CD4-positive, alpha-beta memory T cell (primary cell): ENCODE results near the gene POT1. TPM values are rescaled to one million over a fixed set of nuclear protein-coding genes. Genes with fewer than 3 reads are reported as not detected.

ENCODE experiments used
- CTCF ChIA-PET: fragments of 350-600 bp; sonication (Branson Sonifier 250); formaldehyde crosslinking; loops from one replicate; lab custom pipeline; 2021; ENCODE audit warnings: inconsistent platforms; ENCODE audit not compliant: partially characterized antibody; lab: Charles Lee
- POLR2A ChIA-PET: fragments of 350-600 bp; sonication (Branson Sonifier 250); formaldehyde crosslinking; loops from one replicate; lab custom pipeline; 2021; ENCODE audit not compliant: partially characterized antibody; lab: Charles Lee
- DNase-seq, 5 donors: peaks; one replicate each; pipeline versions ENCODE4 v3.0.0 to v3.0.0-alpha.2; 2020 to 2022; ENCODE audit warnings: mixed read lengths in 1 of 5
- H3K27ac ChIP-seq: one replicate; pipeline ENCODE4 v1.7.0; 2013; ENCODE audit warnings: low read depth, low read length
- H3K27me3 ChIP-seq: 2 replicates; pipeline ENCODE4 v1.7.0; 2013; ENCODE audit warnings: mild to moderate bottlenecking, low read length, moderate library complexity; ENCODE audit not compliant: insufficient read depth
- H3K36me3 ChIP-seq: 2 replicates; pipeline ENCODE4 v1.7.0; 2013; ENCODE audit warnings: mild to moderate bottlenecking, low read length, moderate library complexity; ENCODE audit not compliant: insufficient read depth
- H3K4me1 ChIP-seq: 2 replicates; pipeline ENCODE4 v1.7.0; 2013; ENCODE audit warnings: mild to moderate bottlenecking, low read length, moderate library complexity; ENCODE audit not compliant: insufficient read depth
- H3K4me3 ChIP-seq, 2 donors: one replicate each; pipeline ENCODE4 v1.7.0; 2013; ENCODE audit warnings: low read length in 2 of 2, mild to moderate bottlenecking in 1 of 2
- H3K9me3 ChIP-seq, 2 donors: one replicate each; pipeline ENCODE4 v1.7.0; 2013; ENCODE audit warnings: low read length in 2 of 2, control low read depth in 1 of 2; ENCODE audit not compliant: control insufficient read depth in 1 of 2
- H3K27ac Mint-ChIP-seq, 7 donors: one replicate each; pipeline ENCODE4 v1.8.0; 2020 to 2021; ENCODE audit warnings: mixed read lengths in 7 of 7, mild to moderate bottlenecking in 6 of 7, inconsistent platforms in 3 of 7, moderate library complexity in 3 of 7
- H3K27me3 Mint-ChIP-seq, 2 donors: one replicate each; pipeline ENCODE4 v1.8.0; 2020 to 2021; ENCODE audit warnings: mixed read lengths in 2 of 2
- H3K36me3 Mint-ChIP-seq, 2 donors: one replicate each; pipeline ENCODE4 v1.8.0; 2020 to 2021; ENCODE audit warnings: mixed read lengths in 2 of 2, inconsistent platforms in 1 of 2, mild to moderate bottlenecking in 1 of 2
- H3K4me1 Mint-ChIP-seq, 4 donors: one replicate each; pipeline ENCODE4 v1.8.0; 2020 to 2021; ENCODE audit warnings: mixed read lengths in 4 of 4, mild to moderate bottlenecking in 1 of 4
- H3K4me3 Mint-ChIP-seq, 8 donors: one replicate each; pipeline ENCODE4 v1.8.0; 2020 to 2021; ENCODE audit warnings: mixed read lengths in 8 of 8, mild to moderate bottlenecking in 7 of 8, moderate library complexity in 6 of 8, inconsistent platforms in 3 of 8
- H3K9me3 Mint-ChIP-seq, 8 donors: one replicate each; pipeline ENCODE4 v1.8.0; 2020 to 2021; ENCODE audit warnings: mixed read lengths in 8 of 8, mild to moderate bottlenecking in 5 of 8, inconsistent platforms in 3 of 8, moderate library complexity in 1 of 8
- intact Hi-C: fragments of 100-400 bp; cut with micrococcal nuclease; formaldehyde crosslinking; loops from one replicate; pipeline ENCODE4 v1.15.1; 2023
- polyA plus RNA-seq, 2 donors: library from polyadenylated mRNA; unstranded; fragments of 300-500 nt; fragmentation: Illumina TruSeq; gene quantifications; one replicate each; pipeline ENCODE4 v1.2.3, GENCODE V29; 2021
- total RNA-seq, 2 experiments: library from RNA; stranded (reverse); gene quantifications; one replicate each; pipeline ENCODE4 v1.2.3, GENCODE V29; 2021

The POT1 gene
- total and polyA plus RNA-seq, 4 experiments from 2014 or later = 16.2 to 24.1 (median 21.3) TPM

- Histone ChIP-seq H3K4me1 (no peaks in the 10 kb centered on the region), H3K27me3 (no peaks in the 10 kb centered on the region), H3K36me3 (no peaks in the 10 kb centered on the region), H3K27ac (no peak overlapping the region), H3K9me3 (no peaks in the 10 kb centered on the region), H3K4me3 (no peak overlapping the region)
- no peaks in the 10 kb centered on the region for H3K27me3 Mint-ChIP-seq
- DNase-seq = no peak
- intact Hi-C loops = no loop called here
- CTCF ChIA-PET = no interaction called here
- no peak overlapping the region for H3K4me3 Mint-ChIP-seq
- H3K9me3 Mint-ChIP-seq = no peaks in the 10 kb centered on the region
- H3K36me3 Mint-ChIP-seq = peaks cover 24 to 35% of the 10 kb centered on the region in 2 donors
- POLR2A ChIA-PET = interaction anchor here (2.2 kb wide), 1 partner anchor 14 kb away, joined by 6 read pairs; the partner anchor contains the start of gene POT1
- H3K27ac Mint-ChIP-seq = no peak overlapping the region
- H3K4me1 Mint-ChIP-seq = peaks cover 4 to 17% (median 7%) of the 10 kb centered on the region in 4 donors
Observed at GRCh38 chr7:124915242-124915641, 14.4 kb downstream of the POT1 start.

GRCh38 chr7:124914298-124914697 is 15.3 kb downstream of the POT1 start:
- Mint-ChIP-seq H3K27ac (no peak overlapping the region), H3K36me3 (peaks cover 26 to 27% of the 10 kb centered on the region in 2 donors), H3K4me1 (peaks cover 4 to 11% (median 8%) of the 10 kb centered on the region in 4 donors), H3K4me3 (no peak overlapping the region), H3K9me3 (no peaks in the 10 kb centered on the region), H3K27me3 (no peaks in the 10 kb centered on the region)
- no peak overlapping the region for H3K4me3 ChIP-seq
- POLR2A ChIA-PET = interaction anchor here (2.2 kb wide), 1 partner anchor 15 kb away, joined by 6 read pairs; the partner anchor contains the start of gene POT1
- no peak for DNase-seq
- no peak overlapping the region for H3K27ac ChIP-seq
- H3K9me3 ChIP-seq = no peaks in the 10 kb centered on the region
- H3K27me3 ChIP-seq = no peaks in the 10 kb centered on the region
- no peaks in the 10 kb centered on the region for H3K4me1 ChIP-seq
- intact Hi-C loops = no loop called here
- CTCF ChIA-PET = no interaction called here
- H3K36me3 ChIP-seq = no peaks in the 10 kb centered on the region

GRCh38 chr7:124912972-124913371 is 16.7 kb downstream of the POT1 start:
- Histone ChIP-seq H3K27me3 (no peaks in the 10 kb centered on the region), H3K36me3 (no peaks in the 10 kb centered on the region), H3K27ac (no peak overlapping the region), H3K4me3 (no peak overlapping the region), H3K9me3 (no peaks in the 10 kb centered on the region), H3K4me1 (no peaks in the 10 kb centered on the region)
- ChIA-PET POLR2A (no interaction called here), CTCF (no interaction called here)
- Mint-ChIP-seq H3K27ac (no peak overlapping the region), H3K9me3 (no peaks in the 10 kb centered on the region), H3K4me1 (peaks cover 0 to 10% (median 8%) of the 10 kb centered on the region in 4 donors), H3K27me3 (no peaks in the 10 kb centered on the region), H3K36me3 (peaks cover 28 to 29% of the 10 kb centered on the region in 2 donors), H3K4me3 (no peak overlapping the region)
- intact Hi-C loops = no loop called here
- no peak for DNase-seq

GRCh38 chr7:124909808-124910207 is 19.8 kb downstream of the POT1 start:
- DNase-seq = no peak
- no peak overlapping the region for H3K27ac ChIP-seq
- no peaks in the 10 kb centered on the region for H3K9me3 ChIP-seq
- H3K4me1 ChIP-seq = no peaks in the 10 kb centered on the region
- Mint-ChIP-seq H3K4me3 (no peak overlapping the region), H3K4me1 (peaks cover 2 to 14% (median 12%) of the 10 kb centered on the region in 4 donors), H3K9me3 (no peaks in the 10 kb centered on the region), H3K27me3 (no peaks in the 10 kb centered on the region), H3K27ac (no peak overlapping the region), H3K36me3 (peaks cover 24 to 29% of the 10 kb centered on the region in 2 donors)
- intact Hi-C loops = no loop called here
- H3K27me3 ChIP-seq = no peaks in the 10 kb centered on the region
- POLR2A ChIA-PET = no interaction called here
- H3K36me3 ChIP-seq = no peaks in the 10 kb centered on the region
- no peak overlapping the region for H3K4me3 ChIP-seq
- CTCF ChIA-PET = no interaction called here

GRCh38 chr7:124908259-124908658 is 21.4 kb downstream of the POT1 start:
- H3K27ac ChIP-seq = no peak overlapping the region
- no peaks in the 10 kb centered on the region for H3K9me3 Mint-ChIP-seq

DNA sequence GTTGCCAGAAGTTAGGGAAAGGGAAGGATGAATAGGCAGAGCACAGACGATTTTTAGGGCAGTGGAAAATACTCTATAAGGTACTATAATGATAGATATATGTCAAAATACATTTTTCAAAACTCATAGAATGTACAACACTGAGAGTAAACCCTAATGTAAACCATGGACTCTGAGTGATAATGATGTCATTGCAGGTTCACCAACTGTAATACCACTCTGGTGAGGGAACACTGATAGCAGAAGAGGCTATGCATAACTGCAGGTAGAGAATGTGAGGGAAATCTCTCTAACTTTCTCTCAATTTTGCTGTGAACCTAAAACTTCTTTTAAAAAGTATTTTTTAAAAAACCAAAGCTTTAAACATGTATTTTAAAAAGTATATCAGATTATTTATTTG is 22.1 kb downstream of the POT1 start:
- Mint-ChIP-seq H3K9me3 (peaks cover 0 to 4% (median 0%) of the 10 kb centered on the region in 8 donors), H3K27ac (no peak overlapping the region), H3K27me3 (no peaks in the 10 kb centered on the region), H3K4me3 (no peak overlapping the region), H3K4me1 (peaks cover 3 to 33% (median 20%) of the 10 kb centered on the region in 4 donors), H3K36me3 (peaks cover 23 to 36% of the 10 kb centered on the region in 2 donors)
- no peak for DNase-seq
- Histone ChIP-seq H3K4me3 (no peak overlapping the region), H3K27me3 (no peaks in the 10 kb centered on the region), H3K4me1 (no peaks in the 10 kb centered on the region), H3K27ac (no peak overlapping the region), H3K9me3 (no peaks in the 10 kb centered on the region), H3K36me3 (no peaks in the 10 kb centered on the region)
- CTCF ChIA-PET = no interaction called here
- POLR2A ChIA-PET = no interaction called here
- intact Hi-C loops = no loop called here

More at GRCh38 chr7:124908259-124908658, 21.4 kb downstream of the POT1 start:
- Histone ChIP-seq H3K4me1 (no peaks in the 10 kb centered on the region), H3K27me3 (no peaks in the 10 kb centered on the region), H3K36me3 (no peaks in the 10 kb centered on the region), H3K9me3 (no peaks in the 10 kb centered on the region), H3K4me3 (no peak overlapping the region)
- Mint-ChIP-seq H3K27ac (no peak overlapping the region), H3K27me3 (no peaks in the 10 kb centered on the region), H3K36me3 (peaks cover 24 to 38% of the 10 kb centered on the region in 2 donors), H3K4me1 (peaks cover 3 to 26% (median 18%) of the 10 kb centered on the region in 4 donors), H3K4me3 (no peak overlapping the region)
- POLR2A ChIA-PET = no interaction called here
- CTCF ChIA-PET = no interaction called here
- intact Hi-C loops = no loop called here
- DNase-seq = no peak

DNA sequence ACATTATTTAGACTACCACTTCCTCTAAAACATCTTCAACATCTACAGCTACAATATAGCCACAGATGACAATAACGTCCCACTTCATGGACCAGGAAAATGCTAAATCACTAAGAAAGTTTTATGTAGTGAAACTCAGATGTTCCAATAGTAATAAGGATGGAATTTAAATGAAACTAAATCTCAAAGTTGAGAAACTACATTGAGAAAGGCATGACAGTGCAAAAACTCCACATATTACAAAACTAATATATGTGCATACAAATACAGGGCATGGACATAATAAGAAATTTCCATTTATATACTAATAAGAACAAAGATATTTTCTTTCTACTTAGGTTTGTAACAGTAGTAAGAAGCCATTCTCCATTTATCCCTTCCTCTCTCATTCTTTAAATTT is 31.1 kb downstream of the POT1 start:
- intact Hi-C loops = no loop called here

More for the DNA sequence above, 31.1 kb downstream of the POT1 start:
- H3K36me3 ChIP-seq = no peaks in the 10 kb centered on the region
- no peak overlapping the region for H3K4me3 ChIP-seq
- no peaks in the 10 kb centered on the region for H3K4me1 ChIP-seq
- H3K9me3 ChIP-seq = no peaks in the 10 kb centered on the region
- H3K27ac ChIP-seq = no peak overlapping the region
- Mint-ChIP-seq H3K9me3 (peaks cover 0 to 4% (median 0%) of the 10 kb centered on the region in 8 donors), H3K36me3 (peaks cover 41 to 52% of the 10 kb centered on the region in 2 donors), H3K4me3 (no peak overlapping the region), H3K27me3 (no peaks in the 10 kb centered on the region), H3K27ac (no peak overlapping the region), H3K4me1 (peaks cover 0 to 16% (median 9%) of the 10 kb centered on the region in 4 donors)
- CTCF ChIA-PET = no interaction called here
- no peaks in the 10 kb centered on the region for H3K27me3 ChIP-seq
- POLR2A ChIA-PET = no interaction called here
- no peak for DNase-seq
